ENCODE results near the gene NPY4R2.
"Not testable (repeated sequence)": the region's sequence is repeated elsewhere in the genome, so short reads cannot be mapped to it uniquely, and the experiment has no call there.

NPY4R2 gene

GRCh38 chr10:47918475-47918874 lies at the start of gene NPY4R2:
NPY4R2 (plus strand) TSS chr10:47918662; CDS start chr10:47921988, 3,326 bp downstream.
- not testable (repeated sequence) for DNase-seq (ENCODE audit: low read depth)

DNA sequence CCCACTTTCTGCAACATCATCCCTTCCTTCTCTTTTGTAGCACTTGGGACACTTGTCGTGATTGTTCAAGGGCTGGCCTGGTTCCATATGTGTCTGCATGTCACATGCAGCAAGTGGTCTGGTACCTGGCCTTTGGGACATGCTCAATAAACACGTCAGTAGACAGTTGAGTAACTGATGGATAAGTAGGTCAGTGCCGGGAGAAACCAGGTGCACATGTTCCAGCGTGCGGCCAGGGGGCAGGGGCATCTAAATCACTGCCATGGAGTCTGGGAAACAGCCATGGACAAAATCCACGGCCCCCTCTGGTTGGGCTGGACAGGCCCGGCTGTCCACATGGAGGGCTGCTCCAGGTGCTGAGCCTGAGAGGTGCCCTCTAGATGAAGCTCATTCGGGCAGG lies 47.6 kb upstream of the NPY4R2 start:
- DNase-seq (ENCODE audit: low read depth); H3K4me3 ChIP-seq (ENCODE audit: low read length): not testable (repeated sequence)

More at GRCh38 chr10:47918475-47918874, at the start of gene NPY4R2:
- not testable (repeated sequence) for H3K4me3 ChIP-seq (ENCODE audit: low read length)

GRCh38 chr10:47871485-47872180 lies 46.8 kb upstream of the NPY4R2 start:
- DNase-seq (ENCODE audit: low read depth); H3K4me3 ChIP-seq (ENCODE audit: low read length): not testable (repeated sequence)

GRCh38 chr10:47872236-47872635 lies 46.2 kb upstream of the NPY4R2 start:
- H3K4me3 ChIP-seq (ENCODE audit: low read length); DNase-seq (ENCODE audit: low read depth): not testable (repeated sequence)

DNA sequence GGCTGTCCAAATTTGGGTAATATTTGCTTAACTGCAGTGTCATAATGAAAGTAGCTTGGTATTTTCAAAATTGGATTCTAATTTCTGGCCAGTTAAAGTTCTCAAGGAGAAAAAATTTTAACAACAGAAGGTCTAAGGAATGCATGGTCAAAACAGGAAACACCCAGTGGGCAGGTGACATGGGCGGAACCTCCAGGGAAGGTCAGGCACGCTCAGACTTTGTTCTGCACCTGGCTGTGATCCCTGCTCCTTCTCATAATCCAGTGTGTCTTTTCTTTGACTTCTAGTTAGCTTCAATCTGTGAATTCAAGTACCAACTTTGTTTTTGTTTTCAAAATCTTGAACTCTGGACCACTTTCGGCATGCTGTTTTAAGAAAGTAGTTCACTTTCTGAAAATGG lies 34.2 kb upstream of the NPY4R2 start:
- H3K4me3 ChIP-seq (ENCODE audit: low read length); DNase-seq (ENCODE audit: low read depth): not testable (repeated sequence)

DNA sequence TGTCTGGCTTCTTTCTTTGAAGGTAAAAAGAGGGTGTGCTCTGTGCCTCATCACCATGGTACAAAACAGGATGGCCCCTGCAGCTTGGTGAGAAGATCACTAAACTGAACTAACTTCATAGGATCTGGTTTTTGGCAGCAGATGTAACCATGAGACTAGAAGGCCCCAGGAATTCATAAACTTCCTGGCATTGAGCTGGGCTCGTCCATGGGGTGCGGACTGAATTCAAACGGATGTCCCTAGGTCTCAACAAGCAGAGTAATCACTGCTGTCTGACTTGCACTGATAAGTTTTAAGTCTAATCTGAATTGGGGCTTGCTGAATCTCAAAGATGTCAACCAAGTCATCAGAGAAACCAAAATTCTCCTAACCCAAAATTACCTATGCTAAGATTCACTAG lies 33.5 kb upstream of the NPY4R2 start:
- H3K4me3 ChIP-seq (ENCODE audit: low read length); DNase-seq (ENCODE audit: low read depth): not testable (repeated sequence)

DNA sequence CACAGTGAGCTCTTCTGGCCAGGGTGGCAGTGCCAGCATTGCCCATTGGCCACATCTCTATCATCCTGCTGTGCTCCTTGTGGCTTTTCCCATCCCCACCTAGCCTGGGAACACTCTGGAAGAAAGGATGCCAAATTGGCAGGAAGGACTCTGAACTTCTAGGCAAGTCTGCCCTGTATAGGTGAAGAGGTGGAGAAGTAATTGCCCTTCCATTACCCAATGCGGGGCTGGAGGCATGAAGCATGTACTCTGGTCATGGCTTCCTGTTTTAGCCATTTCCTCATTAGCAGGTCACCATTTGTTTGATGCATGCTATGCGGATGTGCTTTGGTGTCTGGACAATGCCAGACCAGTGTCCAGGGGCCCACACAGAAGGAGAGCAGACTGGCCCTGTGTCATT lies 32.1 kb upstream of the NPY4R2 start:
- not testable (repeated sequence) for H3K4me3 ChIP-seq (ENCODE audit: low read length); DNase-seq (ENCODE audit: low read depth)

GRCh38 chr10:47886827-47887226 lies 31.6 kb upstream of the NPY4R2 start:
- not testable (repeated sequence) for DNase-seq (ENCODE audit: low read depth)

DNA sequence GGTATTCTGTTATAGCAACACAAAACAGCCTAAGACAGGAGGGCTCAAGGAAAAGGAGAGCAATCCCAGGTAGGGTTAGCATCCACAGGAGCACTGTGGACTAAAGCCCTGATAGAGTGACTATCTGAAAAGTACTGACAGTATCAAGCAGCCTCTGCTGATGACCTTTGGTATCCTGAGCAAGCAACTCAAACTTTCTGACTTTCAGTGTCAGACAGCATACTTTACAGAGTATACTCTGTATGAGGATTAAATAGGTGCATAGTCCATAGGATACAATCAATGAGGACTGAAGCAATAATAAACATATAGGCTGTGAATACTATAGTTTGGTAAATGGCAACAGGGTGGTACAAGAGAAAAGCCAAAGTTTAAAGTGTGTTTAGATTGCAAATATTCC lies 27.7 kb upstream of the NPY4R2 start:
- DNase-seq (ENCODE audit: low read depth); H3K4me3 ChIP-seq (ENCODE audit: low read length): not testable (repeated sequence)

More at GRCh38 chr10:47886827-47887226, 31.6 kb upstream of the NPY4R2 start:
- not testable (repeated sequence) for H3K4me3 ChIP-seq (ENCODE audit: low read length)

DNA sequence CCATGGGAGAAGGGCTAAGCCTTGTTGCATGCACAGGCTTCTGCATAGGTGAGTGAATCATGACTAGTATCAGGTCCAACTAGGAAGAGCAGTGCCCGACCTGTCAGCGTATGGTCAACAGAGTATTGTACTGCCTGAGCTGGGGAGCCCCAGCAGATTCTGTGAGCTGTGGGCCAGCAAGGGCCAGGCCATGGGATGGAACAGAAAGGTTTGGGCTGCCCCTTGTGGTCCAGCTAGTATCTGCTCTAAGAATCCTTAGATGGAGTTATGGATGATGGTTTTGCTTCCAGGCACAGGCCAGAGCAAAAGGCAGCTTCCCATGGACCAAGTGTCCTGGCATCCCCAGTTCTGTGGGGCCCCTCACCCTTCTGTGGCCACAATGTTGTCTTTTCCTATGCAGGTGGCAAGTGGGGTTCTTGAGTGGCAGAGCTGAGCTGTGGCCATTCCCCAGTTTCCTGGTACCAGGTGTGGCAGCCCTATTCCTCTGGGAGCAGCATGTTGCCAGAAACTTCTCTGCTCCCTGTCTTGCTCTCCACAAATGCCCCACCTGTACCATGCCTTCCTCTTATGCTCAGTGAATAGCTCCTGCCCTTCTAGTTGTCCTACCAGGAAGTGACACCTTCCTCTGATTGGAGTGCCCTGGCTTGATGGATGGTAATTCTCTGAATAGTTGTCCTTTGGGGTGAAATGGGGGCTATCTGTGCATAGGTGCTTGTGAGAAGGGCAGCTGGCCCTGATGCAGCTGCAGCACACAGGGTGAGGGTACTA lies 25.8 kb upstream of the NPY4R2 start:
- H3K4me3 ChIP-seq (ENCODE audit: low read length); DNase-seq (ENCODE audit: low read depth): not testable (repeated sequence)

DNA sequence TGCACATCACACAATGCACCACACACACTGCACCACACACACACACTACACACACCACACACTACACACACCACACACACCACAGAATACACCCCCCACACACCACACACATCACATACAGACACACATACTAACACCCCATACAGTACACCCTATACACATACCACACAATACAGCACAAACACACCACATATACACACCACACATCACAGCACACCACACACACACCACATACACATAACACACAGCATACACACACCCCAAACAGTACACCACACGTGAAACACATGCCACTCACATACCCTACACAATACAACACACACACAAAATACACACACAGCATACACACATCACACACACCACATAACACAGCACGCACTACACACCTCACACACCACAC lies 23.9 kb upstream of the NPY4R2 start:
- not testable (repeated sequence) for H3K4me3 ChIP-seq (ENCODE audit: low read length); DNase-seq (ENCODE audit: low read depth)

- DNase-seq (ENCODE audit: low read depth) = not testable (repeated sequence)
Measured at GRCh38 chr10:47897813-47898212, 20.6 kb upstream of the NPY4R2 start.

DNA sequence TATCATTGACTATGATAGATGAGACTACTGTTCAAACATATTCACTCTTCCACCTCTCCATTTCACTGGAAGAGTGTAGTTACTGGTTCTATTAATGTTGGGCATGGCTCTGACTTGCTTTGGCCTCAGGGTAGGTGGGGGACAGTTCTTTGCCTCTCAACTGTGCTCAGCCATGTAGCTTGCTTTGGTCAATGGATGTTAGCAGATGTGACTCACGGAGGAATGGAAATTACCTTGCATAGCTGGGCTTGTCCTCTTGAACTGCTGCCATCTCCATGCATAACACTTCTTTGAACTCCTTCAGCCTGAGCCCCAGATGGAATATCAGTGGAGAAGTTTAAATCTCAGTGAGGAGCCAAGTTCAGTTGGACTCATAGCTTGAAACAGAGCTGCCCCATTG lies 9.1 kb upstream of the NPY4R2 start:
- not testable (repeated sequence) for DNase-seq (ENCODE audit: low read depth); H3K4me3 ChIP-seq (ENCODE audit: low read length)

More at GRCh38 chr10:47897813-47898212, 20.6 kb upstream of the NPY4R2 start:
- not testable (repeated sequence) for H3K4me3 ChIP-seq (ENCODE audit: low read length)

DNA sequence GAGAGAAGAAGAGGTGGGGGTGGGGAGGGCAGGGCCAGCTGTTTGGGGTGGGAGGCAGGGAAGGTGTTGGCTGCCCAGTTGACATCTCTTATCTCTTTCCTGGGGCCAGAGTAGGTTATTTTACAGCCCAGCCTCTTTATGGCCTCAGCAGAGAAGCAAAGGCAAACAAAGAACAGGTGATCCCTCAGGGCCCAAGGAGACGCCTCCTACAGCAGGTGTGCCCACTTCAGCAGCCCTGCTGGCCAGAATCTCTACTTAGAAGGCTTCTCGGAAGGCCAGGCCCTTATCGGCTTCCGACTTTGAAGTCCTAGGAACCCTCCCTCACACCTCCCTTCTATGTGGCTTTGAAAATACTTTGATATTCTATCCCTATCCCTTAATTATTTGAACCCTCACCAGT lies 8.0 kb upstream of the NPY4R2 start:
- not testable (repeated sequence) for DNase-seq (ENCODE audit: low read depth)

DNA sequence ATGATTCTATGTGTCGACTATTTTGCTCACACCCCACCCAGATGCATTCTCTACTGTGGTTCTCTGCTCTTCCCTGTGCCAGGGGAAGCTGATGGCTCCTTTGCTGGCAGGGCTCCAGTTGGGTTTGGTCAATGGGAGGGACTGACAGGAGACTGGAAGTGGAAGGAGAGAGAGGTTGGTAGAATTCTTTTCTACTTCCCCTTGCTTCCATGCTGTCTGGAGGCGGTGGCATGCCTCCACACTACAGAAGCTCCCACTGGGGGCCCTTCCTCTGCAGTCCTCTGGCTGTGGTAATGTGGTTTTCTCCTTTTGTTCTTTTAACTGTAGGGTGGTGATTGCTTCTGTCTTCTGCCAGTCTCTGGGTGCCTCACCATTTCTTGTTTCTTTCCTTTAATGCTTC lies 4.4 kb upstream of the NPY4R2 start:
- DNase-seq (ENCODE audit: low read depth); H3K4me3 ChIP-seq (ENCODE audit: low read length): not testable (repeated sequence)

More for the DNA sequence above, 8.0 kb upstream of the NPY4R2 start:
- not testable (repeated sequence) for H3K4me3 ChIP-seq (ENCODE audit: low read length)
